ENCODE data around the gene GRID2.

GRID2 gene

DNA sequence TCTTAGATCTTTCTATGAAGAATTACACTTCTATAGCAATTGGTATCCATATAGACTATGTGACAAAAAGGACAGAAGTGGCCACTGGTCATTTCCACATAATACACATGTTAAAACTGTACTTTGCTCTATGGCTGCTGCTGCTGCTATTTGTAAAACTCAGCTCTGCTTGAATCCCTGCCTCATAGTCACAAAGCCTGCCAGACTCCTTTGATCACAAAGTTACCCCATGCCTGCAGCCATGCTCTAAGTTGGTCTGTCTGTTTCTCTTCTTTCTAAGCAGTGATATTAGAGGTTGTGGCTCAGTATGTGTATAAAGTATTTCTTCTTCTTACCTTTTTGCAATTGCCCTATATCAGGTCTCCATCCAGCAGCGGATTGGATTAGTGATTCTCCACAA lies 210.9 kb downstream of the GRID2 start:
- DNase-seq (ENCODE audit: extremely low read depth, low read depth): no peak
- TF ChIP-seq, protein P1, sequence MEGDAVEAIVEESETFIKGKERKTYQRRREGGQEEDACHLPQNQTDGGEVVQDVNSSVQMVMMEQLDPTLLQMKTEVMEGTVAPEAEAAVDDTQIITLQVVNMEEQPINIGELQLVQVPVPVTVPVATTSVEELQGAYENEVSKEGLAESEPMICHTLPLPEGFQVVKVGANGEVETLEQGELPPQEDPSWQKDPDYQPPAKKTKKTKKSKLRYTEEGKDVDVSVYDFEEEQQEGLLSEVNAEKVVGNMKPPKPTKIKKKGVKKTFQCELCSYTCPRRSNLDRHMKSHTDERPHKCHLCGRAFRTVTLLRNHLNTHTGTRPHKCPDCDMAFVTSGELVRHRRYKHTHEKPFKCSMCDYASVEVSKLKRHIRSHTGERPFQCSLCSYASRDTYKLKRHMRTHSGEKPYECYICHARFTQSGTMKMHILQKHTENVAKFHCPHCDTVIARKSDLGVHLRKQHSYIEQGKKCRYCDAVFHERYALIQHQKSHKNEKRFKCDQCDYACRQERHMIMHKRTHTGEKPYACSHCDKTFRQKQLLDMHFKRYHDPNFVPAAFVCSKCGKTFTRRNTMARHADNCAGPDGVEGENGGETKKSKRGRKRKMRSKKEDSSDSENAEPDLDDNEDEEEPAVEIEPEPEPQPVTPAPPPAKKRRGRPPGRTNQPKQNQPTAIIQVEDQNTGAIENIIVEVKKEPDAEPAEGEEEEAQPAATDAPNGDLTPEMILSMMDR (IDR thresholded peaks at IDR 0.05; ENCODE audit: low read depth, low read length): no peak

DNA sequence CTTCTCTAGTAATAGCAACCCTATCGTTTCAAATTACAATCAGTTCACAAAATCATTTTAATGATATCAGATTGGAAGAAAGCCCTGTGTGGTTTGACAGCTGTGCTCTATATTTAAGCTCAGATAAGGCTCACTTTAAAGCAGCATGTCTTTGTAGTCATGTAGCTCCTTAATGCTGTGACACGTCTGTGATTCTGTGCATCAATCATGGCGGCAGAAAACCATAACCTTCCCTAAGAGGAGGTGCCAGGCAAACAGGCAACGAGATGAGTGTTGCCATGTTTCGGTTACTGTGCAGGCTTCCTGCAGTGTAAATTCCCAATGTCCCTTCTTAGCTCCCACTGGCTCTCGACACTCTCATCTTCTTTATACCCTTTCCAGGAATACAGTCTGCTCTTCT lies 212.7 kb downstream of the GRID2 start:
- TF ChIP-seq, protein P1 (IDR thresholded peaks at IDR 0.05; ENCODE audit: low read depth, low read length): no peak

DNA sequence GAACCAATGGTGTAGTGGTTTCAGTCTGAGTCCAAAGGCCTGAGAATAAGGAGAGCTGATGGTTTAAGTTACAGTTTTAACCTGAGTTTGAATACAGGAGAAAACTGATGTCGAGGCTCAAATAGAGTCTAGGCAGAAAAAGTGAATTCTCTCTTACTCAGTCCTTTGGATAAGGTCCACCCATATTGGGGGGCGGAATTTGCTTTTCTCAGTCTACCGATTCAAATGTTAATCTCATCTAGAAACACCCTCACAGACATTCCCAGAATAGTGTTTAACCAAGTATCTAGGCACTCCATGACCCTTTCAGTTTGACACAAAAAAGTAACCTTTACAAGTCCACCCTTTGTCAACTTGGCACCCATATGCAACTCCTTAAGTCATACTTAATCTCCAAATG lies 216.0 kb downstream of the GRID2 start:
- TF ChIP-seq, protein P1 (IDR thresholded peaks at IDR 0.05; ENCODE audit: low read depth, low read length): no peak
- DNase-seq (ENCODE audit: extremely low read depth, low read depth): no peak

More for the DNA sequence above, 212.7 kb downstream of the GRID2 start:
- no peak for DNase-seq (ENCODE audit: extremely low read depth, low read depth)

DNA sequence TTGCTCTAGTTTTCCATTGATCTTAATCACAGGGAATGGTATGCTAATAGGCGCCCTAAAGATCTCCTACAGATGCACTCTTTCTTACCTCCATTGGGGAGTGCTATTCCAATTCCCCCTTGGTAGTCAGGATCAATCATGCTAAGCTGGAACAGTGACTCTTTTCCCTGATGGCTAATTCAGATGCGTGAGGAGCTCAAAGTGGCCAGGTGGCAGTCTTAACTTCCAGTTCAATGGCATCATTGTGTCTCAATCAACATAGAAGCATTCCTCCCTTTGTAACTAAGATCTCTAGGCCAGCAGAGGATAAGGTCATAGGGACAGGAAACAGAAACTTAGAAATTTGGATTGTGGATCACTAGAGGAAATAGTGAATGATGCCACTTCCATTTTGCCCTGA lies 216.8 kb downstream of the GRID2 start:
- TF ChIP-seq, protein P1 (IDR thresholded peaks at IDR 0.05; ENCODE audit: low read depth, low read length): no peak

DNA sequence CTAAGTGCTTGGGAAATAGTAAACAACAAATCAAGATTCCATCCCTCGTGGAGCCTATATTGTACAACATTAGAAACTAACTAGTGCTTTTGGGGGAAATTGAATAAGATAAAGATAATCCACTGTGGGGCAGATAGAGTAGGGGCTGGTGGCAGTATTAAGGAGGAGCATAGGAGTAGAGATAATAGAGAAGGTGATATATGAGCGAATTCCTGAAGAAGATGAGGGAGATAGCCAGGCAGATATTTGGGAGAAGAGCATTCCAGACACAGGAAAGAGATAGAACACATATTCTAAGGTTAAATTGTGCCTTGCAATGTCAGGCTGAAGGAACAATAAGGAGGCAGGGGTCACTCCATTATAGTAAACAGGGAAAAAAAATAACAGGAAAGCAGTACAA lies 218.2 kb downstream of the GRID2 start:
- TF ChIP-seq, protein P1 (IDR thresholded peaks at IDR 0.05; ENCODE audit: low read depth, low read length): no peak
- DNase-seq (ENCODE audit: extremely low read depth, low read depth): no peak

More for the DNA sequence above, 216.8 kb downstream of the GRID2 start:
- DNase-seq (ENCODE audit: extremely low read depth, low read depth): no peak

DNA sequence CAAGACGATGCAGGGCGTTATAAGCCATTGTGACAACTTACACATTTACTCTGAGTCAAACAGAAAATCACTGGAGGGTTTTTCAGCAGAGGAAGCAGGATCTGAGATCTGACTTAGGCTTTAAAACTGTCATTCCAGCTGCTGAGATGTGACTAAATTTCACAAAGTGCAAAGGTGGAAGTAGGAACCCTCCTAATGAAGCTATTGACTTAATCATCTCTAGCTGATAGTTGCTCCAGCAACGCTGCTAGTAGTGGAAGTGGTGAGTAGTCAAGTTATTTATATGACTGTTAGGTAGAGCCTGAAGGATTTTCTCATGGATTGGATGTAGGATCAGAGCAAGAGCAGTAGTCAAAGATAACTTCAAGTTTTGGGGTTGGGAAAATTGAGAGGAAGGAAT lies 218.6 kb downstream of the GRID2 start:
- no peak for DNase-seq (ENCODE audit: extremely low read depth, low read depth)
- TF ChIP-seq, protein P1 (IDR thresholded peaks at IDR 0.05; ENCODE audit: low read depth, low read length): no peak

DNA sequence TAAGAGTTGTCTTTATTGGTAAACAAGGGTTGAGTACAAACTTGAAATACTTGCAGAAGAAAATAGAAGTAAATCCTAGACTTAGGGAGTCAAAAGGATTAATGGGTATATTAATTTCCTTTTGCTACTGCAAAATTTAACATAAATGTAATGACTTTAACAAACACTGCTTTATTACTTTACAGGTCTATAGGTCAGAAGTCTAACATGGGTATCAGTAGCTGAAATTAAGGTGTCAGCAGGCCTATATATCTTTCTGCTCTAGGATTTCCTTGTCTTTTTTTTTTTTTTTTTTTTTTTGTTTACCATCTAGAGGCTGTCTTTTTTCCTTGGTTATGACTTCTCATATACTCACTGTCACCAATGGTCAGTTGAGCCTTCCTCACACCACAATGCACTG lies 220.4 kb downstream of the GRID2 start:
- TF ChIP-seq, protein P1 (IDR thresholded peaks at IDR 0.05; ENCODE audit: low read depth, low read length): no peak

More for the DNA sequence above, 220.4 kb downstream of the GRID2 start:
- DNase-seq (ENCODE audit: extremely low read depth, low read depth): no peak

All from AG09319 (cell line).